Peyer's patch (tissue), 4 donors: Measurements from ENCODE around the gene CYB5R3.
"Not testable (repeated sequence)": the region's sequence is repeated elsewhere in the genome, so short reads cannot be mapped to it uniquely, and the experiment has no call there.

Experiments
- POLR2A ChIP-seq, 2 donors: fragments of 450-650 bp; IDR thresholded peaks; one replicate each; pipeline ENCODE4 v1.5.1; 2017; ENCODE audit warnings: antibody characterized with exemption in 2 of 2, mild to moderate bottlenecking in 2 of 2, moderate library complexity in 2 of 2
- TF ChIP-seq, protein P1 (sequence below), 6 experiments: fragments of 450-650 bp in 4 of 6; fragments of 200-600 bp in 2 of 6; sonication (generic) in 1 of 6; IDR thresholded peaks; one replicate each; pipeline ENCODE4 v1.5.1; 2017 to 2019; ENCODE audit warnings: antibody characterized with exemption in 6 of 6, mild to moderate bottlenecking in 3 of 6, moderate library complexity in 1 of 6

DNA sequence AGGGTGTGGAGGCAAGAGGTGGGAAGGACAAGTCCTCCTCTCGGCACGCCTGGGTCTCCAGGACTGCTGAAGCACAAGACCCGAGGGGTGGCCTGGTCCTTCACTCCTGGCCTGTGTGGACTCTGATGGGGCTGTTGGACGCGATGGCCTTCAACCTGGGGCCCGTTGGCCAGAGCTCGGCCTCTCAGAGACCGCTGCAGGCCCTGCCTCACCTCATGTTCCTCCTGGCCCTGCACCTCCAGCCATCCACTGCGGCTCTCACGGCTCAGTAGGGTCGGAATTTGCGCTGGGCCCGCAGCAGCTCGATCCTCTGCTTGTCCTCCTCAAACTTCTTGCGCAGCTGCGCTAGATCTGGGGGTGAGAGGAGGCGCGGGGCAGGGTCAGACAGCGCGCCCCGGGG lies 74.7 kb downstream of the CYB5R3 start:
- TF ChIP-seq, protein P1, sequence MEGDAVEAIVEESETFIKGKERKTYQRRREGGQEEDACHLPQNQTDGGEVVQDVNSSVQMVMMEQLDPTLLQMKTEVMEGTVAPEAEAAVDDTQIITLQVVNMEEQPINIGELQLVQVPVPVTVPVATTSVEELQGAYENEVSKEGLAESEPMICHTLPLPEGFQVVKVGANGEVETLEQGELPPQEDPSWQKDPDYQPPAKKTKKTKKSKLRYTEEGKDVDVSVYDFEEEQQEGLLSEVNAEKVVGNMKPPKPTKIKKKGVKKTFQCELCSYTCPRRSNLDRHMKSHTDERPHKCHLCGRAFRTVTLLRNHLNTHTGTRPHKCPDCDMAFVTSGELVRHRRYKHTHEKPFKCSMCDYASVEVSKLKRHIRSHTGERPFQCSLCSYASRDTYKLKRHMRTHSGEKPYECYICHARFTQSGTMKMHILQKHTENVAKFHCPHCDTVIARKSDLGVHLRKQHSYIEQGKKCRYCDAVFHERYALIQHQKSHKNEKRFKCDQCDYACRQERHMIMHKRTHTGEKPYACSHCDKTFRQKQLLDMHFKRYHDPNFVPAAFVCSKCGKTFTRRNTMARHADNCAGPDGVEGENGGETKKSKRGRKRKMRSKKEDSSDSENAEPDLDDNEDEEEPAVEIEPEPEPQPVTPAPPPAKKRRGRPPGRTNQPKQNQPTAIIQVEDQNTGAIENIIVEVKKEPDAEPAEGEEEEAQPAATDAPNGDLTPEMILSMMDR (IDR thresholded peaks at IDR 0.05) = not testable (repeated sequence)
- not testable (repeated sequence) for TF ChIP-seq POLR2A (IDR thresholded peaks at IDR 0.05)
